UCSD-AML1 (cell line): ENCODE data around the gene ACRBP.

Source experiments
- DNase-seq: peaks from one replicate; lab custom pipeline; 2025; ENCODE audit not compliant: unreplicated experiment; lab: John Stamatoyannopoulos, UW

Gene ACRBP

GRCh38 chr12:6647083-6647604 is at the start of gene ACRBP:
TSS of gene ACRBP (minus strand) at chr12:6647432. CDS start at chr12:6647366, 66 bp downstream.
- no peak for DNase-seq

GRCh38 chr12:6695313-6696045 is 48.2 kb upstream of the ACRBP start:
- DNase-seq = no peak

- no peak for DNase-seq
Measured at GRCh38 chr12:6694701-6695100, 47.5 kb upstream of the ACRBP start.

GRCh38 chr12:6693832-6694355 is 46.7 kb upstream of the ACRBP start:
- no peak for DNase-seq

GRCh38 chr12:6692888-6693287 is 45.7 kb upstream of the ACRBP start:
- no peak for DNase-seq

- no peak for DNase-seq
Measured at GRCh38 chr12:6691473-6691872, 44.2 kb upstream of the ACRBP start.

- DNase-seq = peak; percentile 97
Measured at GRCh38 chr12:6688999-6689882, 42.0 kb upstream of the ACRBP start, which contains the start of gene ZNF384. TSS of gene ZNF384 (minus strand) at chr12:6689375. CDS start at chr12:6679520, 9,855 bp downstream.

GRCh38 chr12:6688543-6688998 is 41.3 kb upstream of the ACRBP start:
- no peak for DNase-seq

- DNase-seq = no peak
Measured at GRCh38 chr12:6685814-6686213, 38.6 kb upstream of the ACRBP start.

GRCh38 chr12:6684609-6685008 is 37.4 kb upstream of the ACRBP start:
- no peak for DNase-seq

- no peak for DNase-seq
Measured at GRCh38 chr12:6676962-6677361, 29.7 kb upstream of the ACRBP start.

GRCh38 chr12:6672143-6672542 is 24.9 kb upstream of the ACRBP start:
- no peak for DNase-seq

- no peak for DNase-seq
Measured at GRCh38 chr12:6667559-6668210, 20.5 kb upstream of the ACRBP start.

GRCh38 chr12:6666211-6666610 is 19.0 kb upstream of the ACRBP start:
- no peak for DNase-seq

- DNase-seq = no peak
Measured at GRCh38 chr12:6664902-6665301, 17.7 kb upstream of the ACRBP start.

GRCh38 chr12:6662906-6663742 is 15.9 kb upstream of the ACRBP start, which contains the start of gene ING4:
TSS of gene ING4 (minus strand) at chr12:6663119. CDS start at chr12:6663101, 18 bp downstream.
- DNase-seq = peak; percentile 96

- DNase-seq = no peak
Measured at GRCh38 chr12:6662602-6662905, 15.3 kb upstream of the ACRBP start.

- DNase-seq = no peak
Measured at GRCh38 chr12:6653987-6654386, 6.8 kb upstream of the ACRBP start.

- DNase-seq = no peak
Measured at GRCh38 chr12:6653342-6653741, 6.1 kb upstream of the ACRBP start.

GRCh38 chr12:6652391-6652790 is 5.2 kb upstream of the ACRBP start:
- DNase-seq = no peak
